ENCODE measurements around the gene DIP2B.

Gene DIP2B

GRCh38 chr12:50728841-50729240 is 224.1 kb downstream of the DIP2B start:
- Histone ChIP-seq H3K27me3 (ENCODE audit: control insufficient read depth, insufficient read depth, low read length) (no peaks in the 10 kb centered on the region), H3K9me3 (replicated peaks; ENCODE audit: low read length) (no peaks in the 10 kb centered on the region), H3K9ac (ENCODE audit: low read depth, low read length) (no peak overlapping the region), H3K4me3 (ENCODE audit: low read length) (no peak overlapping the region), H3K4me1 (ENCODE audit: control insufficient read depth, insufficient read depth, low read length) (peaks cover 14% of the 10 kb centered on the region), H3K4me2 (ENCODE audit: low read length) (no peak overlapping the region), H3K36me3 (ENCODE audit: insufficient read depth, low read length) (peaks cover 41% of the 10 kb centered on the region)

- H3K9me3 ChIP-seq (replicated peaks; ENCODE audit: low read length), result no peaks in the 10 kb centered on the region
- no peak overlapping the region for H3K9ac ChIP-seq (ENCODE audit: low read depth, low read length)
- H3K4me1 ChIP-seq (ENCODE audit: control insufficient read depth, insufficient read depth, low read length), result peaks cover 11% of the 10 kb centered on the region
- peaks cover 32% of the 10 kb centered on the region for H3K36me3 ChIP-seq (ENCODE audit: insufficient read depth, low read length)
- no peak overlapping the region for H3K4me2 ChIP-seq (ENCODE audit: low read length)
- no peak overlapping the region for H3K4me3 ChIP-seq (ENCODE audit: low read length)
- H3K27me3 ChIP-seq (ENCODE audit: control insufficient read depth, insufficient read depth, low read length), result no peaks in the 10 kb centered on the region
These were observed 227.8 kb downstream of the DIP2B start for GRCh38 chr12:50732591-50732990.

GRCh38 chr12:50733706-50734105 is 228.9 kb downstream of the DIP2B start:
- peaks cover 28% of the 10 kb centered on the region for H3K36me3 ChIP-seq (ENCODE audit: insufficient read depth, low read length)

GRCh38 chr12:50734409-50735263 is 229.9 kb downstream of the DIP2B start:
- Histone ChIP-seq H3K27me3 (ENCODE audit: control insufficient read depth, insufficient read depth, low read length) (no peaks in the 10 kb centered on the region), H3K4me2 (ENCODE audit: low read length) (no peak overlapping the region), H3K36me3 (ENCODE audit: insufficient read depth, low read length) (peaks cover 25% of the 10 kb centered on the region), H3K4me1 (ENCODE audit: control insufficient read depth, insufficient read depth, low read length) (peaks cover 11% of the 10 kb centered on the region), H3K9ac (ENCODE audit: low read depth, low read length) (no peak overlapping the region), H3K4me3 (ENCODE audit: low read length) (no peak overlapping the region), H3K9me3 (replicated peaks; ENCODE audit: low read length) (no peaks in the 10 kb centered on the region)

More at GRCh38 chr12:50733706-50734105, 228.9 kb downstream of the DIP2B start:
- no peak overlapping the region for H3K9ac ChIP-seq (ENCODE audit: low read depth, low read length)
- no peak overlapping the region for H3K4me2 ChIP-seq (ENCODE audit: low read length)
- no peaks in the 10 kb centered on the region for H3K27me3 ChIP-seq (ENCODE audit: control insufficient read depth, insufficient read depth, low read length)
- no peak overlapping the region for H3K4me3 ChIP-seq (ENCODE audit: low read length)
- H3K9me3 ChIP-seq (replicated peaks; ENCODE audit: low read length), result no peaks in the 10 kb centered on the region
- peaks cover 11% of the 10 kb centered on the region for H3K4me1 ChIP-seq (ENCODE audit: control insufficient read depth, insufficient read depth, low read length)

GRCh38 chr12:50739611-50740010 is 234.8 kb downstream of the DIP2B start:
- no peaks in the 10 kb centered on the region for H3K27me3 ChIP-seq (ENCODE audit: control insufficient read depth, insufficient read depth, low read length)
- no peaks in the 10 kb centered on the region for H3K9me3 ChIP-seq (replicated peaks; ENCODE audit: low read length)
- H3K36me3 ChIP-seq (ENCODE audit: insufficient read depth, low read length), result peaks cover 47% of the 10 kb centered on the region
- H3K4me3 ChIP-seq (ENCODE audit: low read length), result no peak overlapping the region
- H3K4me2 ChIP-seq (ENCODE audit: low read length), result no peak overlapping the region
- no peak overlapping the region for H3K9ac ChIP-seq (ENCODE audit: low read depth, low read length)
- H3K4me1 ChIP-seq (ENCODE audit: control insufficient read depth, insufficient read depth, low read length), result peaks cover 6% of the 10 kb centered on the region

GRCh38 chr12:50740307-50740706 is 235.5 kb downstream of the DIP2B start:
- Histone ChIP-seq H3K36me3 (ENCODE audit: insufficient read depth, low read length) (peaks cover 53% of the 10 kb centered on the region), H3K27me3 (ENCODE audit: control insufficient read depth, insufficient read depth, low read length) (no peaks in the 10 kb centered on the region), H3K4me2 (ENCODE audit: low read length) (no peak overlapping the region), H3K9me3 (replicated peaks; ENCODE audit: low read length) (no peaks in the 10 kb centered on the region), H3K4me3 (ENCODE audit: low read length) (no peak overlapping the region), H3K4me1 (ENCODE audit: control insufficient read depth, insufficient read depth, low read length) (peaks cover 6% of the 10 kb centered on the region), H3K9ac (ENCODE audit: low read depth, low read length) (no peak overlapping the region)

- Histone ChIP-seq H3K4me1 (ENCODE audit: control insufficient read depth, insufficient read depth, low read length) (peaks cover 6% of the 10 kb centered on the region), H3K36me3 (ENCODE audit: insufficient read depth, low read length) (peaks cover 56% of the 10 kb centered on the region), H3K9ac (ENCODE audit: low read depth, low read length) (no peak overlapping the region)
These were observed 238.0 kb downstream of the DIP2B start for GRCh38 chr12:50742776-50743175.

GRCh38 chr12:50745861-50746260 is 241.1 kb downstream of the DIP2B start:
- peaks cover 42% of the 10 kb centered on the region for H3K36me3 ChIP-seq (ENCODE audit: insufficient read depth, low read length)
- no peaks in the 10 kb centered on the region for H3K27me3 ChIP-seq (ENCODE audit: control insufficient read depth, insufficient read depth, low read length)
- H3K4me1 ChIP-seq (ENCODE audit: control insufficient read depth, insufficient read depth, low read length), result no peaks in the 10 kb centered on the region
- no peaks in the 10 kb centered on the region for H3K9me3 ChIP-seq (replicated peaks; ENCODE audit: low read length)
- H3K4me3 ChIP-seq (ENCODE audit: low read length), result no peak overlapping the region
- H3K9ac ChIP-seq (ENCODE audit: low read depth, low read length), result no peak overlapping the region
- H3K4me2 ChIP-seq (ENCODE audit: low read length), result no peak overlapping the region

More at GRCh38 chr12:50742776-50743175, 238.0 kb downstream of the DIP2B start:
- Histone ChIP-seq H3K9me3 (replicated peaks; ENCODE audit: low read length) (no peaks in the 10 kb centered on the region), H3K27me3 (ENCODE audit: control insufficient read depth, insufficient read depth, low read length) (no peaks in the 10 kb centered on the region), H3K4me2 (ENCODE audit: low read length) (no peak overlapping the region), H3K4me3 (ENCODE audit: low read length) (no peak overlapping the region)

- Histone ChIP-seq H3K9me3 (replicated peaks; ENCODE audit: low read length) (no peaks in the 10 kb centered on the region), H3K4me2 (ENCODE audit: low read length) (no peak overlapping the region), H3K9ac (ENCODE audit: low read depth, low read length) (no peak overlapping the region), H3K36me3 (ENCODE audit: insufficient read depth, low read length) (peaks cover 36% of the 10 kb centered on the region), H3K4me1 (ENCODE audit: control insufficient read depth, insufficient read depth, low read length) (no peaks in the 10 kb centered on the region), H3K4me3 (ENCODE audit: low read length) (no peak overlapping the region), H3K27me3 (ENCODE audit: control insufficient read depth, insufficient read depth, low read length) (no peaks in the 10 kb centered on the region)
These were observed 241.6 kb downstream of the DIP2B start for GRCh38 chr12:50746431-50746830.

GRCh38 chr12:50747817-50748216 is 243.0 kb downstream of the DIP2B start:
- no peak overlapping the region for H3K4me2 ChIP-seq (ENCODE audit: low read length)
- no peaks in the 10 kb centered on the region for H3K9me3 ChIP-seq (replicated peaks; ENCODE audit: low read length)
- H3K36me3 ChIP-seq (ENCODE audit: insufficient read depth, low read length), result peaks cover 28% of the 10 kb centered on the region
- no peak overlapping the region for H3K4me3 ChIP-seq (ENCODE audit: low read length)
- no peaks in the 10 kb centered on the region for H3K4me1 ChIP-seq (ENCODE audit: control insufficient read depth, insufficient read depth, low read length)
- H3K9ac ChIP-seq (ENCODE audit: low read depth, low read length), result no peak overlapping the region
- no peaks in the 10 kb centered on the region for H3K27me3 ChIP-seq (ENCODE audit: control insufficient read depth, insufficient read depth, low read length)

- Histone ChIP-seq H3K36me3 (ENCODE audit: insufficient read depth, low read length) (peaks cover 22% of the 10 kb centered on the region), H3K4me2 (ENCODE audit: low read length) (no peak overlapping the region), H3K4me3 (ENCODE audit: low read length) (no peak overlapping the region), H3K27me3 (ENCODE audit: control insufficient read depth, insufficient read depth, low read length) (no peaks in the 10 kb centered on the region), H3K9me3 (replicated peaks; ENCODE audit: low read length) (no peaks in the 10 kb centered on the region), H3K4me1 (ENCODE audit: control insufficient read depth, insufficient read depth, low read length) (no peaks in the 10 kb centered on the region), H3K9ac (ENCODE audit: low read depth, low read length) (no peak overlapping the region)
These were observed 244.7 kb downstream of the DIP2B start for GRCh38 chr12:50749459-50749882.

GRCh38 chr12:50750366-50750765 is 245.6 kb downstream of the DIP2B start:
- Histone ChIP-seq H3K4me1 (ENCODE audit: control insufficient read depth, insufficient read depth, low read length) (no peaks in the 10 kb centered on the region), H3K4me2 (ENCODE audit: low read length) (no peak overlapping the region), H3K4me3 (ENCODE audit: low read length) (no peak overlapping the region), H3K36me3 (ENCODE audit: insufficient read depth, low read length) (peaks cover 13% of the 10 kb centered on the region), H3K9ac (ENCODE audit: low read depth, low read length) (no peak overlapping the region), H3K9me3 (replicated peaks; ENCODE audit: low read length) (no peaks in the 10 kb centered on the region), H3K27me3 (ENCODE audit: control insufficient read depth, insufficient read depth, low read length) (no peaks in the 10 kb centered on the region)

Measured in skeletal muscle satellite cell (primary cell).